Measurements from ENCODE around the gene HCN2.
"Not testable (repeated sequence)": the region's sequence is repeated elsewhere in the genome, so short reads cannot be mapped to it uniquely, and the experiment has no call there.

Gene HCN2

DNA sequence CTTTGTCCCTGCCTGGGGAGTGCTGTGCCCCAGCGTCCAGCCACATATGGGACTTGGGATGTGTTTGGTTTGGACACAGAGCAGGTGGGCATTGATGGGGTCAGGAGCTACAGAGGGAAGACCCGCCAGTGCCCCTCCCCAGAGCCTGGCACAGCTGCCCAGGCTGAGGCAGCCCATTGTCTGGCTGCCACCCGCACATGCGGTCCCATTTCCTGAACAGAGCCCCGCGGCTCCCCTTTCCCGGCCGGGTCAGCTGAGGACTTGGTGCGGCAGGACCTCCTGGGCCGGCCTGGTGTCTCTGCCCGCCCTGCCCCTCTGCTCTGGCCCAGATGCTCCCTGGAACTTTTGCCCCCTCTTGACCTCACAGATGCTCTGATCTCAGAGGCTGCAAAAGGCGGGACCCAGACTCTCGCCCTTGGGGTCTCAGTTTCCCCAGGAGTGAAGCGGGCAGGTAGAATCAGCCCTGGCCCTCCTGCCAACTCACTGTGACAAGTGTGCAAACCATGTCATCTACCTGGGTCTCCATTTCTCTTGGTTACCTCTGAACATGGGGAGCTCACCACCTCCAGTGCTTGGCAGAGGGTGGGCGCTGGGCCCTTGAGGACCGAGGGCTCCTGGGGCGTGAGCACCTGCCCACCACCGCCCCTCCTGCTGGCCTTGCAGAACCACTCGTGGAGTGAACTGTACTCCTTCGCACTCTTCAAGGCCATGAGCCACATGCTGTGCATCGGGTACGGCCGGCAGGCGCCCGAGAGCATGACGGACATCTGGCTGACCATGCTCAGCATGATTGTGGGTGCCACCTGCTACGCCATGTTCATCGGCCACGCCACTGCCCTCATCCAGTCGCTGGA is 17.8 kb downstream of the HCN2 start:
- no peak for DNase-seq

DNA sequence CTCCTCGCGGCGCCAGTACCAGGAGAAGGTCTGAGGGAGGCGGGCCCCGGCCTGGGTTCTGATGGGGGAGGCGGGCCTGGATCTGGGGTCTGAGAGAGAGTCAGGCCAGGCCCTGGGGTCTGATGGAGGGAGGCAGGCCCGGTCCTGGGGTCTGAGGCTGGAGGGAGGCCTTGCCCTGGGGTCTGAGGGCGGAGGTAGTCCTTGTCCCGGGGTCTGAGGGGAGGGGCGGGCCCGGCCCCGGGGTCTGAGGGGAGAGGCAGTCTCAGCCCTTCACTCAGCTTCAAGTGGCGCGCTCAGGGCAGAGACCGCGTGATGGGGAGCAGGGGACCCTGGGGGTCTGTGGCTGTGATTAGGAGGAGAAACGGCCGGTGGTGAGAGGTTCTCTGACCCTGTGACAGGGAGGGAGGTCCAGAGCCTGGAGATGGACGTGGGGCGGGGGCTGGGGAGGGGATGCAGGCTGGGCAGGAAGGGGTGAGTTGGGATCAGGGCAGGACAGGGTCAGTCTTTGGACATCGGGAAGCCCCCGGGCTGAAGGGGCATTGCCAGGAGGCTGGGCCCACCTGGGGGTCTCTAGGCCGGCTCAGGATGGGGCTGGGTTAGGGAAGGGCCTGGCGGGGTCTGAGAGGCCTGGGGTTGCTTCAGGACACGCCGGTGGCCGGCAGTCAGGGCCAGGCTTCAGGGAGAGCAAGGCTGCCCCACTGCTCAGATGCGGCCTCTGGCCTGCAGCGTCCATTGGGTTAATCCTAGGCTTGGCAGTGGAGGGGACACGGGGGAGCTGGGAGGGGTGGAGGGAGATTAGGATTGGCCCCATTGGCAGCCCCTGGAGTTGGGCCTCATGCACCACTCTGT is 18.7 kb downstream of the HCN2 start:
- DNase-seq = no peak

DNA sequence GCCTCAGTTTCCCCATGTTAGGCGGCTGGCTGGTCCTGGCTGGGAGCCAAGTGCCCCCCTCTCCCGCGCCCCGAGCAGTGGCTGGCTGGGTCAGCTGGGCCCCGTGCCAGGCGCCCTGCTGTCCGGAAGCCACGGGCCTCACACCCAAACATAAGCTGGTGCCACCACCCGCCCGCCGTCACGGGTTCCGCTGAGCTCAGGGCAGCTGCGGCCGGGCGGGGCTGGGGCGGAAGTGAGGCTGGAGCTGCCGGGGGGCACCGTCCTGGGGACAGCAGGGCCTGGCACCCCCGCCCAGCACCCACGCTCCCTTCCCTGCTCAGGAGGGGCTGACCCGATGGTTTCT is 19.3 kb downstream of the HCN2 start:
- no peak for DNase-seq

DNA sequence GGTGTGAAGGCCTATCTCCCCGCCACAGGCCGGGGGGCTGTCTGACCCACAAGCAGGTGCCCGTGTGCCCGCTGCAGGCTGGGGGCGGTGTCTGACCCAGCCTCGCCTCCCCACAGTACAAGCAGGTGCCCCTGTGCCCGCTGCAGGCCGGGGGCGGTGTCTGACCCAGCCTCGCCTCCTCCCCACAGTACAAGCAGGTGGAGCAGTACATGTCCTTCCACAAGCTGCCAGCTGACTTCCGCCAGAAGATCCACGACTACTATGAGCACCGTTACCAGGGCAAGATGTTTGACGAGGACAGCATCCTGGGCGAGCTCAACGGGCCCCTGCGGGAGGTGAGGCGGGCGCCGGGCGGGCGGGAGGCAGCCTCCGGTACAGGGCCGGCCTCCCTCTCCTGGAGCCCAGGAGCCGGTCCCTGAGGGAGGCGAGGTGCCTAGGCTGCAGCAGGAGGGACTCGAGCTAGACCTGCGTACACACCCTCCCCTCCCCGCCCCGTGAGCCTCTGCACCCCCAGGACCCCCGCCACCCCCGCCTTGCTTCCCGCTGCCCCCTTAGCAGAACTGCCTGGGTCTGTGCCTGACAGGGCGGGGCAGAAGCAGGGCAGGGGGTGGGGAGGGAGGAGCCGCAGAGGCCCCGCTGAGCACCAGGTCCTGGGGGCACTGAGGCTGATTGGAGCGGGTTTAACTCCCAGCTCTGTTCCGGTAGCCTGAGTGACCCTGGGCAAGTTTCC is 20.6 kb downstream of the HCN2 start:
- DNase-seq = no peak

DNA sequence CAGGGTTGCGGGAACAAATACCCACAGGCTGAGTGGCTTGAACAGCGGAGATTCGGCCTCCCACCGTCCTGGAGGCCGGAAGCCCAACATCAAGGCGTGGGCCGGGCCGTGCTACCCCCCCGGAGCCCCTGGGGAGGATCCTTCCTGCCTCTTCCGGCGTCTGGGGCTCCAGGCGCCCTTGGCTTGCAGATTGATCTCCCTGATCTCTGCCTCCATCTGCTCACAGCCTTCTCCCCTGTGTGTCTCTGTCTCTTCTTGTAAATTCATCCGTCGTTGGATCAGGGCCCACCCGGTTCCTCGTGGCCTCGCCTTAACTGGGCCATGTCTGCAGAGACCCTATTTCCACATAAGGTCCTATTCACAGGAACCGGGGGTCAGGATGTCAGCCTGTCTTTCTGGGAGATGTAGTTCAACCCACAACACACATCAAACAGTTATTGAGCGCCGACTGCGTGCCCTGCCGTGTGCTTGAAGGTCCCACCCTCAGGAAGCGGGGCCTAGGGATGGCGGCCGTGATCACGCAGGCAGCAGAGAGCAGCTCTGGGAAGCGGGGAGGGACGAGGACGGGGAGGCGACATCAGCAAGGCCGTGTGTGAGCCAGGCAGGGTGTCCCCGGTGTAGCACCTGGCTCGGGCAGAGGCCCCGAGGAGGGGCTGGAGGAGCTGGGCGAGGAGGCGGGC is 21.3 kb downstream of the HCN2 start:
- DNase-seq = no peak

DNA sequence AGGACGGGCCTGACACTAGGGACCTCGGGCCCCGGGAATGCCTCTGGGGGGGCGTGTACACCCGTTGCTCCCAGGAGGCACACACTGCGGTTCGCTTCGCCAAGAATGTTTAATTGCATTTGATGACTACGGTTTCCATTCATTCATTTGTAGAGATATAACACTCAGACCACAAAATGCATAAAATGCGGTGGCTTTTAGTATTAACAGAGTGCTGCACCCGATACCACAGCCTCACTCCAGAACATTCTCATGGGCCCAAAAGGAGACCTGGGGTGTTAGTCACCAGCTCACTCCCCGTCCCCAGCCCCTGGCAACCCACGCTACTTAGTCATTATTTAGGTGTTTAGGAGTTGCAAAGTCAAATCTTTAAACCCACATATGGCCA is 21.8 kb downstream of the HCN2 start:
- DNase-seq = no peak

DNA sequence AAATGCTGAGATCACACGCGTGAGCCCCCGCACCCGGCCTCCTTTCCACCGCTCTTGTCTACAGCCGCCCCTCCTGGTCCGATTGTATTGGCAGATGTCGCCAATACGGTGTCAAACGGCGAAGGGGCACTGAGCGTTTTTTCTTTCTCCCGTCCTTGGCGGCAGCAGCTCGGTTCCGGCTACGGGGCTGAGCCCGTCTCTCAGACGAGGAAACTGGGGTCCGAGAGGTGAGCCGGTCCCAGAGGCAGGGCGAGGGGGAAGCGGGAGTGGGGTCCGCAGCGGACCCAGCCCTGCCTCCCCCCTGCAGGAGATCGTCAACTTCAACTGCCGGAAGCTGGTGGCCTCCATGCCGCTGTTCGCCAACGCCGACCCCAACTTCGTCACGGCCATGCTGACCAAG is 23.3 kb downstream of the HCN2 start:
- no peak for DNase-seq

DNA sequence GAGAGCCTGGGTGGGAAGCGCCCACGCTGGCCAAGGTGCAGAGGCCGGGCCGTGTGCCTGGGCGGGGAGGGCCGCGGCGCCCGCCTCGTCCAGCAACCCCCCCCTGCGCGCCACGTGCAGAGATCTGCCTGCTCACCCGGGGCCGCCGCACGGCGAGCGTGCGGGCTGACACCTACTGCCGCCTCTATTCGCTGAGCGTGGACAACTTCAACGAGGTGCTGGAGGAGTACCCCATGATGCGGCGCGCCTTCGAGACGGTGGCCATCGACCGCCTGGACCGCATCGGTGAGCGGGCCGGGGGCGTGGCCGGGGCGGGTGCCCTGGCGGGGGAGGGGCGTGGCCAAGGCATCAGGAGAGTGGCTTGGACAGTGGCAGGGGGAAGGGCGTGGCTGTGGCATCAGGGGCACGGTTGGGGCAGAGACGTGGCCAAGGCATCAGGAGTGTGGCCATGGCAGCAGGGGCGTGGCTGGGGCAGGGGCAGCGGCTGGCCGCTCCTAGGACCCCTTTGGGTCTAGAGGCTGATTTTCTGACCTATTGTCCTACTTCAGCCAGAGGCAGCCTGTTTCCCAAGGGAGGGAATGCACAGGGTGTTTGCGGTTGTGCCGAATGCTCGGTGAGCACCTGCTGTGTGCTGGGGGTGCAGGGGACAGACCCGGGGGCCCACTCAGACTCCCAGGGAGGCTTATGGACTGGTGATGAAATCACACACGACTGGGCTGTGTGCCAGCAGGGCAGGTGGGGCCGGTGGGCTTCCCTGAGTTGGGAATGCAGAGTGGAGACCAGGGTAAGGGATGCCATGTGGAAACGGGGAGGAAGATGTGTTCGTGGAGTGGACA is 24.3 kb downstream of the HCN2 start:
- no peak for DNase-seq

DNA sequence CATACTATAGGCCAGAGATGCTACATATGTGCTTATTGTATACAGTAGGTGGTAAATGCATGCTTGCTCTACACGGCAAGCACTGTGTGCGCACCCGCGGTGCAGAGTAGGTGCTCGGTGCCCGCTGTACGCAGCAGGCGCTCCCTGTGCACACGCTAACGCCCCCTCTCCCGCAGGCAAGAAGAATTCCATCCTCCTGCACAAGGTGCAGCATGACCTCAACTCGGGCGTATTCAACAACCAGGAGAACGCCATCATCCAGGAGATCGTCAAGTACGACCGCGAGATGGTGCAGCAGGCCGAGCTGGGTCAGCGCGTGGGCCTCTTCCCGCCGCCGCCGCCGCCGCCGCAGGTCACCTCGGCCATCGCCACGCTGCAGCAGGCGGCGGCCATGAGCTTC is 25.9 kb downstream of the HCN2 start:
- DNase-seq = no peak

DNA sequence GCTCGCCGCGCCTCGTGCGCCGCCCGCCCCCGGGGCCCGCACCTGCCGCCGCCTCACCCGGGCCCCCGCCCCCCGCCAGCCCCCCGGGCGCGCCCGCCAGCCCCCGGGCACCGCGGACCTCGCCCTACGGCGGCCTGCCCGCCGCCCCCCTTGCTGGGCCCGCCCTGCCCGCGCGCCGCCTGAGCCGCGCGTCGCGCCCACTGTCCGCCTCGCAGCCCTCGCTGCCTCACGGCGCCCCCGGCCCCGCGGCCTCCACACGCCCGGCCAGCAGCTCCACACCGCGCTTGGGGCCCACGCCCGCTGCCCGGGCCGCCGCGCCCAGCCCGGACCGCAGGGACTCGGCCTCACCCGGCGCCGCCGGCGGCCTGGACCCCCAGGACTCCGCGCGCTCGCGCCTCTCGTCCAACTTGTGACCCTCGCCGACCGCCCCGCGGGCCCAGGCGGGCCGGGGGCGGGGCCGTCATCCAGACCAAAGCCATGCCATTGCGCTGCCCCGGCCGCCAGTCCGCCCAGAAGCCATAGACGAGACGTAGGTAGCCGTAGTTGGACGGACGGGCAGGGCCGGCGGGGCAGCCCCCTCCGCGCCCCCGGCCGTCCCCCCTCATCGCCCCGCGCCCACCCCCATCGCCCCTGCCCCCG is 26.5 kb downstream of the HCN2 start:
- DNase-seq = no peak

DNA sequence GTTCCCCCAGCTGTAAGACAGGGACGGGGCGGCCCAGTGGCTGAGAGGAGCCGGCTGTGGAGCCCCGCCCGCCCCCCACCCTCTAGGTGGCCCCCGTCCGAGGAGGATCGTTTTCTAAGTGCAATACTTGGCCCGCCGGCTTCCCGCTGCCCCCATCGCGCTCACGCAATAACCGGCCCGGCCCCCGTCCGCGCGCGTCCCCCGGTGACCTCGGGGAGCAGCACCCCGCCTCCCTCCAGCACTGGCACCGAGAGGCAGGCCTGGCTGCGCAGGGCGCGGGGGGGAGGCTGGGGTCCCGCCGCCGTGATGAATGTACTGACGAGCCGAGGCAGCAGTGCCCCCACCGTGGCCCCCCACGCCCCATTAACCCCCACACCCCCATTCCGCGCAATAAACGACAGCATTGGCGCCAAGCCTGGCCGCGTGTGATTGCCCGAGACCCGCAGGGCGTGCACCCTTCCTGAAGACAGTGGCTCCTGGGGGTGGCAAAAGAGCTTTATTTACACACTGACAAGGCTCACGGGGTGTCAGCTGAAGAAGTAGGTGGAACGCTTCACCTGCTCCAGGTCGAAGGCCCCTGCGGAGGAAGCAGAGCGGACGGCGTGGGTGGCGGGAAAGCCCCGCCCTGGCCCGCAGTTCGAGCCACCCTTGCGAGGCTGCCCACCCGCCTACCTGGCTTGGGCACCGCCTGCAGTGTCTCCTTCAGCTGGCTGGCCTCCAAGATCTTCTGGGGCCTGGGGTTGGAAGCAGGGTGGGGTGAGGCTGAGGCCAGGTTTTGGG is 27.3 kb downstream of the HCN2 start:
- DNase-seq = no peak

DNA sequence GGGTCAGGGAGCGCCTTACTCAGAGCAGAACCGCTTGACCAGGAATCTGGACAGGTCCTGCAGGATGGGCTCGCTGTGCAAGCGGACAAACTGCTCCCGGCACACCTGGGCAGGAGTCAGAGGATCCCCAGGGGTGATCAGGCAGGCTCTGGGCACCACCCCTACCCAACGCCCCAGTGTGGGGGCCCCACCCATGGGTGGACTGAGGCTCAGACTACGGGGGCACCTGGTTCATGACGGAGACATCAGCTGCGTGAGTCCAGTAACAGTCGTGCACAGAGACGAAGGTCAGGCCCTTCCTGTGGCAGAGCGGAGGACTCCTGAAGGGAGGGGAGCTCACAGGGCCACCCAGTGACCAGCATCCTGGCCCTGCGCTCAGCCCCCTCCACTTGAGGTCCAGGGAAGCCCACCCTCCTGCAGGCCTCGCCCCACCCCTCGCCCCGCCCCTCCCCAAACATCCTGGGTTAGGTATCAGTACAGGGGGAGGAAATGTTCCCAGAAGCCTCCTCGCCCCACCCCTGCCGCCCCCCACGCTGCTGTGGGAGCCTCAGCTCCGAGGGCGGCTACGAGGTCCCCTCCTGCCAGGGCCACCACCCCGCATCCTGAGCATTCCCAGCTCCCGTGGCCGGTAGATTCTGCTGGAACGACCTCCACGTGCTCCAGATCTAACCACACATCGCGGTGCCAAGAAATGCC is 28.0 kb downstream of the HCN2 start:
- no peak for DNase-seq

DNA sequence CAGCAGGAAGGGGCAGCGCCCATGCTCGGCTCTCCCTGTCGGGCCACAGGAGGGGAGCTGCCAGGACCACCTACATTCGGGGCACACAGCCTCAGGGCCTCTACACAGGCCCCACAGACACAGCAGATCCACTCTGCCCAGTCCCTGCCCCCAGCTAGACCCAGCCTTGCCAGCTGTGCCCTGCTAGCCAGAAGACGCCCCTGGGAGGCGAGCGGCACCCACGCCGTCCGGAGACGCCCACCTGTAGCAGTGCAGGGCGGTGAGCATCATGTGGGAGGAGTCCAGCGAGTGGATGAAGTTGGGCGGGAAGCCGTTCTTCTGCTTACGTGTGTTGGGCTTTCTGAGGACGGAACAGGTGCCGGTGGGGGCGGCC is 28.6 kb downstream of the HCN2 start:
- DNase-seq = no peak

DNA sequence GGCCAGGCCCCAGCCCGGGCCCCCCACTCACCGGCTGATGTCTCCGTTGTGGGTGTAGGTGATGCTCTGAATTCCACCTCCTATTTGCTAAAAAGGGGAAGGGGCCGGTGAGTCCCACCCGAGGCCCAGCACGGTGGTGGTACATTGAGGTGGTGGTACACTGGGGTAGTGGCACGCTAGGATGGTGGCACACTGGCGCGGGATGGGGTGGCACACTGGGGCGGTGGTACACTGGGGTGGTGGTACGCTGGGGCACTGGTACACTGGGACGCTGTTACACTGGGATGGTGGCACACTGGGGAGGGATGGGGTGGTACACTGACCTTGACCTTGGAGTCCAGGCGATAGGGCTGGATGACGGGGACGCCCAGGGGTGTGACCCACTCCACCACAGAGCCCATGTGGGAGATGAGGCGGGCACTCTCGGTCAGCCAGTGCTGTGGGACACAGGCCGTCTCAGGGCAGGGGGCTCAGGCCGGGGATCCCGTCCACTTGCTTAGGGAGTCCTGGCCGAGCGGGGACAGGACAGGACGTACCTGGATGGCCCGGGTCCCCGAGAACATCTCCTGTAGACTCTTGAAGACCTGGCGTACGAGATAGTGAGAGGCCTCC is 29.1 kb downstream of the HCN2 start:
- no peak for DNase-seq

DNA sequence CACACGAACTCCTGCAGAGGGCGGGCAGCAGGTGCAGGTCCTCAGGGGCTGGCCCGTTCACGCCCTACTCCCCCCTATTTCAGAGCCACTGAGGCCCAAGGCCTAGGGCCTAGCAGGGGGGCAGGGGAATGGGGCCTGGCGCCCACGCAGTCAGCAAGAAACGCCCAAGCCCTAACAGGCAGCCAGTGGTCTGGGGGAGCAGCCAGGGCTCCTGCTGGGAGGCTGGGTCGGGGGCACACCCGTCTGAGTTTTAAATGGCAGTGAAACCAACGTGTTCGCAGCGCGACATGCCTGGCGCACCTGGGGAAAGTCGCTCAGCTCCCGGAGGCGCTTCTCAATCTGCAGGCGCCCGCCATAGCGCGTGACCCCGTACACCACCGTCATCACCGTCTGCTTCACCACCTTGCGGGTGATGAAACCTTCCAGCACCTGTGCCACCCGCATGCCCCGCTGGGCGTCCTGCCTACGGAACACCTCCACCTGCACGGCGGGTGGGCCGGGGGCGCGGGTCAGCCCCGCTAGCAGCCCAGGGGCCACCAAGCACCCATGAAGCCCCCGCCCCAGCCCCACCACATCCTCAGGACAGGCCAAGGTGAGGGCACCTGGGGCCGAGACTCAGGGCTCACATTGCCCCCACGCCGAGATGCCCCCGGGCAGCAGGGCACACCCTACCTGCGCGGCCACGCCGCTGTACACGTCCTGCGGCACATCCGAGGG is 29.8 kb downstream of the HCN2 start:
- DNase-seq = no peak

DNA sequence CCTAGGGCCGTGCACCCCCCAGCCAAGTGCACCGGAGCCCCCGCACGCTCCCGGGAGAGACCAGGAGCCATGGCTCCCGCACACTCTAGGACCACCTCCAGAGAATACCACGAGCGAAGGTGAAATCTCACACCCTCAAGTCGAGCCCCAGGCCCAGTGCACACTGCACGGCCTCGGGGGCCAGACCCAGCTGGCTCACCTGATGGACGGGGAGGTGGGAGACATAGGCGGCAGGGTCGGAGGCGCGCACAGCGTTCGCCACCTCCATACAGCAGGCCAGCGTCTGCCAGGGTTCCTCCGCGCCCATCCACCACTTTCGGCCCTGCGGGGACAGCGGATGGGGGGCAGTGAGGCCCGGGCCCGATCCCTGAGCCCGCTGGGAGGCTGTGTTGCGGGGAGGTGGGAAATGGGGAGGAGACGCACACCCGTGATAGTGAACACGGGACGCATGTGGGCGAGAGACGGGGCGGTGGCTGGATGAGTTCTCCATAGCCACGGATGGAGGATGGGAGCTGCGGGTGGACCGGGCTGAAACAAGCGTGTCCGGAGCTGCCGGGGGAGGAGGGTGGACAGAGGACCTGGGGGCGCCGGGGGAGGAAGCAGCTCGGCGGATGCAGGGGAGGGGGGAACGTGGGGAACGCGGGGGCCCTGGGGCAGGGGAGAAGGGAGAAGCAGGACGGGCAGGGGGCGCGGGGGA is 30.6 kb downstream of the HCN2 start:
- DNase-seq = no peak

DNA sequence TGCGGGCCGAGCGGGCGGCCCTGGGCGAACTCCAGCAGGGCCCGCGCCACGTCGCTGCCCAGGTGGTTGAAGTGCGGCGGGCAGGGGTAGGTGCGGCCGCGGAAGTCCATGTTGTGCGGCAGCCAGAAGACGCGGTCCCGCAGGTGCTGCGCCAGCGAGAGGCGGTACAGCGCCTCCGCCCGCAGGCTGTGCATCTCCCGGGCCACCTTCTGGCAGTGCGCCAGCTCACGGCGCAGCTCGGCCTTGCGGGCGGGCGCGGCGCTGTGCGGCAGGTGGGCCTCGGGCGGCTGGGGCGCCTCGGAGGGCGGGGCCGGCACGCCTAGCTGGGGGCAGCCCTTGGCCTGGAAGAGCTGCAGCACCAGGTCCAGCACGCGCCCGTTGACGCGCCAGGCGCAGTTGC is 31.5 kb downstream of the HCN2 start:
- DNase-seq = not testable (repeated sequence)

DNA sequence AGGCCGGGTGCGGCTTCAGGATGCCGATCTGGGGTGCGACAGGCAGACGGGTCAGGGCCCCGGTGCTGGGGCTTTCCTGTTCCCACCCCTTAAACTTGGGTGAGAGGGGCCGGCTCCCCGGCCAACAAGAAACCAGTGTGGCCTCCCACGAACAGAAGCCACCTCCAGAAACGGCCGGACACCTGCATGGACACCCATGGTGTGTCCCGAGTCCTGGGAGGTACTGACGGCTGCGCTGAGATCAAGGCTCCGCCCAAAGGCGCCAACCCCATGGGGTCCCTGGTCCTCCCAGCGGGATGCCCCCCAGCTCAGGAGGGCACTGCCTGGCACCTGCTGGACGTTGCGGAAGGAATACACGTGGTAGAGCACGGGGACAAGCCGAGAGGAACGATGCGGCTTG is 32.1 kb downstream of the HCN2 start:
- no peak for DNase-seq

All from cerebellar nuclear complex (tissue), 1 donor.